Stimulated activated CD4-positive, alpha-beta T cell treated with anti-CD3 and anti-CD28 coated beads, Interleukin-1b, Interleukin-23, amount 100 ng/mL, for 24 hours (primary cell): ENCODE measurements around the gene RHEB.

ENCODE experiments used
- DNase-seq, 4 experiments: peaks; one replicate each; pipeline ENCODE4 v3.0.0-alpha.2; 2020; ENCODE audit warnings: low read depth in 4 of 4, low spot score in 1 of 4

RHEB gene

GRCh38 chr7:151472644-151473380 lies 46.9 kb downstream of the RHEB start:
- DNase-seq = no peak

- no peak for DNase-seq
Observed at GRCh38 chr7:151470711-151471110, 49.0 kb downstream of the RHEB start.

GRCh38 chr7:151469281-151469680 lies 50.4 kb downstream of the RHEB start:
- DNase-seq = no peak

- DNase-seq = no peak
Observed at GRCh38 chr7:151468217-151469018, 51.3 kb downstream of the RHEB start.

- DNase-seq = no peak
Observed at GRCh38 chr7:151465169-151465568, 54.5 kb downstream of the RHEB start.

GRCh38 chr7:151462306-151462779 lies 57.4 kb downstream of the RHEB start:
- no peak for DNase-seq

- DNase-seq = no peak
Observed at GRCh38 chr7:151461942-151462230, 57.8 kb downstream of the RHEB start.

- DNase-seq = no peak
Observed at GRCh38 chr7:151461096-151461941, 58.4 kb downstream of the RHEB start.

- DNase-seq = no peak
Observed at GRCh38 chr7:151460474-151460855, 59.2 kb downstream of the RHEB start.

- no peak for DNase-seq
Observed at GRCh38 chr7:151459726-151460473, 59.8 kb downstream of the RHEB start.

- no peak for DNase-seq
Observed at GRCh38 chr7:151457534-151457933, 62.2 kb downstream of the RHEB start.

- no peak for DNase-seq
Observed at GRCh38 chr7:151456782-151457181, 62.9 kb downstream of the RHEB start.

GRCh38 chr7:151456276-151456675 lies 63.4 kb downstream of the RHEB start:
- DNase-seq = no peak

GRCh38 chr7:151455690-151456089 lies 64.0 kb downstream of the RHEB start:
- DNase-seq = no peak

- DNase-seq = no peak
Observed at GRCh38 chr7:151454932-151455530, 64.7 kb downstream of the RHEB start.

- DNase-seq = no peak
Observed at GRCh38 chr7:151454305-151454704, 65.4 kb downstream of the RHEB start.

GRCh38 chr7:151453326-151453791 lies 66.3 kb downstream of the RHEB start:
- DNase-seq = no peak

- no peak for DNase-seq
Observed at GRCh38 chr7:151452680-151453325, 66.9 kb downstream of the RHEB start.

- DNase-seq = no peak
Observed at GRCh38 chr7:151451626-151452571, 67.8 kb downstream of the RHEB start.
